NCI-H2107 treated with DMSO at 0.1 percent for 48 hours (cell line): ENCODE data around the gene ZNF324B.
"Not testable (repeated sequence)": the region's sequence is repeated elsewhere in the genome, so short reads cannot be mapped to it uniquely, and the experiment has no call there.

ENCODE experiments used
- DNase-seq: peaks from one replicate; lab custom pipeline; 2025; ENCODE audit not compliant: unreplicated experiment; lab: John Stamatoyannopoulos, UW

ZNF324B gene

DNA sequence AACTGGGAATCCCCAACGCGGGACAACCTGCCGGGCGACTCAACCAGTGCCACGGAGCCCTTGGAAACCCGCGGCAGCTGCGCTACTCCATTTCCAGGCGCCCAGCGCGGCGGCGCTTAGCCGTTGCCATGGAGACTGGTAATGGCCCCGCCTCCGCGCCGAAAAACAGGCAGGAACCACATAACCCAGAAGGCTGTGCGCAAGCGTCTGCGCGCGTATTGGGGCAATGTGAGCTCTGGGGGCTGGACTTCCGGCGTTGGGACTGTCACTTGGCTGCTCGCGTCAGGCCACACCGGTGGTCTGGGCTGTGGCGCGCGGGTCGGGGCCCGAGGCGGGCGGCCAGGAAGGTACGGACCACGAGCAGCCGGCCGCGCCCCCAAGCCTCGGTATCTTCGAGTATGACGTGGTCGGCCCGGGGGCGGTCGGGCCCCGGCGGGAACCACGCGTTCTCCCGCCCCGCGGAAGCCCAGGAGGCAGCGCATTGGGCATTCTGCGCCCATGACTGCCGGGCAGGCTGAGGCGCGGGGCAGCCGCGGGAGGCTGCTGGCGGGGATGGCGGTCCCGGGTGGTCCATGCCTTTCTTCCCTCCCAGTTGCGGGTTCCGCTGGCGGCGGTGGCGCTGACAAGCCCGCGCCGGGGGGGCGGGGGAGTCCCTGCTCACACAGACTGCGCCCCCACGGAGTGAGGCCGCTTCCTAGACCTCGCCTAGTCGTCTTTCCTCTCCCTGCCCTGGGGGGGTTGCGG, at the start of gene ZNF324B:
Gene ZNF324B, plus strand, starts transcription at position 265 of the 744 bp plus-strand sequence. CDS start 2,080 bp downstream, outside the sequence.
- peak; percentile 90 for DNase-seq

DNA sequence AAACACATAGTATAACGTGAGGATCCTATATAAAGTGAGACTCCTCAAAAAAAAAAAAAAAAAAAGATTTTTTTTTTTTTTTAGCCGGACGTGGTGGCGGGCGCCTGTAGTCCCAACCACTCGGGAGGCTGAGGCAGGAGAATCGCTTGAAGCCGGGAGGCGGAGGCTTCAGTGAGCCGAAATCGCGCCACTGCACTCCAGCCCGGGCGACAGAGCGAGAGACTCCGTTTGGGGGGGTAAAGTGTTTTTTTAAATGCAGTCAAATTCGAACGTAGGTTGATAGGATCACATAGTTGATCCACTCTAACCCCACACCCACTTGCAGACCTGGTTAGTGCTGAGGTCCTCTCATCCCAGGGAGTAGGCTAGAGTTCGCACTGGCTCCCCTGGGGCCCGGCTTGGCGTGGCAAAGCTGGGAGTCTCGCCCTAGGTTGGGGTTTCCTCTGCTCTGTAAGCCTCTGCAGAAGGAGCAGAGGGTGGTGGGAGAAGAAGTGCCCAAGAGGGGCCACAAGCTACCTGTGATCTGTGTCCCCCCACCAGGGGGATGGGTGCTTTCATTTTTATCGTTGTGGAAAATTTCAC, 49.5 kb upstream of the ZNF324B start:
- no peak for DNase-seq

DNA sequence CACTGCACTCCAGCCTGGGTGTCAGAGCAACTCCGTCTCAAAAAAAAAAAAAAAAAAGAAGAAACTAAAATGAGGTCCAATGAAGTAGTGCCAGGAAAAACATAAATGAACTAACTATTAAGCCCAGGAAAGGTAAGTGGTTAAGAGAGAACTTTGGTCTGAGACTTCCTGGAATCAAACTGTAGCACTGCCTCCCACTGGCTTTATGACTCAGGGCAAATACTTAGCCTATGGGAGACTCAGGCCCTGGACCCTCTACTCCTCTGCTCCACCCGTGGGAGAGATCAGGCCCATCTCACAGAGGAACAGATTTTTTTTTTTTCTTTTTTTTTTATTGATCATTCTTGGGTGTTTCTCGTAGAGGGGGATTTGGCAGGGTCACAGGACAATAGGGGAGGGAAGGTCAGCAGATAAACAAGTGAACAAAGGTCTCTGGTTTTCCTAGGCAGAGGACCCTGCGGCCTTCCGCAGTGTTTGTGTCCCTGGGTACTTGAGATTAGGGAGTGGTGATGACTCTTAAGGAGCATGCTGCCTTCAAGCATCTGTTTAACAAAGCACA, 47.4 kb upstream of the ZNF324B start:
- DNase-seq: not testable (repeated sequence)

DNA sequence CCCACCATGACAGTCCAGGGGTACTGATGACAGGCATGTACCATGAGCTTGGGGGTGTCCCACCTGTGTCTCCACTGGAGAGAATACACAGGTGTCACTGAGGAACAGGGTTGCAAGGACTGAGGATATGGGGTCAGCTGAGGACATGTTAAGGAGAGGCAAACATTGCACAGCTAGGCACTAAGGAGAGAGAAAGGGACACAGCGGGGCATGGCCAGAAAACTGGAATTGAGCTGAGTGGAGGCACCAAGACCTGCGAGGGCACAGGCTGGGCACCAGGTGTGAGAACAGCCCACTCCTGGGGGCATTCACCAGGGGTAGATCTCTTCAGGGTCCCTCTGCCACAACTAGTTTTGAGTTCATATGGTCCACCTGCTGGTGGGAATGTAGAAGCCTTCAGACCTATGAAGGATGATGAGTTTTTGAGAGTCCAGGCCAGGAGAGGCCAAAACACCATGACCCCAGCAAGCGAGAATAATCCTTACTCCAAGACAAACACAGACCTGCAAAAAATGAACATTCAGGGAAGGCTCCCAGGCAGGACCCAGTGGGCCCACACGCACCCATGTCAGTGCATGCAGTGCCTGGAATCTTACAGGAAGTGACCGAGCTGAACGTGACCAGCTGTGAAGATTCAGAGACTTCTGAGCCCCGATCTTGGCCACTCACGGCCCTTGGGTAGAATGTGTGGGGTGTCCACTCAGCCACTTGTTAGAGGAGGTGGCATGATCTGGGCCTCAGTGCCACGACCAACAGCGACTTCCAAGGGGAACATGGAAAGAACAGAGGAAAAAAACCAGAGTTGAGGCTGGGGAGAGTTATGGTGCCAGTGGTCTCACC, 44.4 kb upstream of the ZNF324B start:
- DNase-seq: no peak

DNA sequence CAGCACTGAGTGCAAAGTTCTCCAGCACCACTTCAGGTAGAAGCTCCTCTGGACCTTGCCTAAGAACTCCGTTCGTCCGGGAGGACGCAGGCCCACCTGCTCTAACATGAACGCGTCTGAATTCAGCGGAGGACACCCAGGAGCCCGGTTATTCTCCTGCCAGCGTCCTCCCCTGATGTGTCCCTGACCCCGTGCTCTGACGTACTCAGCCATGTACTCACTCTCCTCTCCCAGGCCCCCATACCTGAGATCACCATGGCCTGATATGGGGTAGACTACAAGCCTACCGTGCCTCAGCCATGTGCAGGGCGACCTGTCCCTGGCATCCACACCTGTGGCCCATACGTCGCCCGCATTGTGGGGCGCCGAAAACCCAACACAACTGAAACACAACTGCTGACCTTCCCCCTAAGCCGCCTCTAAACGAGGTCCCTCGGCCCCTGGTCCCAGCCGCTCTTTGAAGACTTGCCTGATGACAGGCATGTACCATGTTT, 43.7 kb upstream of the ZNF324B start:
- DNase-seq: no peak

DNA sequence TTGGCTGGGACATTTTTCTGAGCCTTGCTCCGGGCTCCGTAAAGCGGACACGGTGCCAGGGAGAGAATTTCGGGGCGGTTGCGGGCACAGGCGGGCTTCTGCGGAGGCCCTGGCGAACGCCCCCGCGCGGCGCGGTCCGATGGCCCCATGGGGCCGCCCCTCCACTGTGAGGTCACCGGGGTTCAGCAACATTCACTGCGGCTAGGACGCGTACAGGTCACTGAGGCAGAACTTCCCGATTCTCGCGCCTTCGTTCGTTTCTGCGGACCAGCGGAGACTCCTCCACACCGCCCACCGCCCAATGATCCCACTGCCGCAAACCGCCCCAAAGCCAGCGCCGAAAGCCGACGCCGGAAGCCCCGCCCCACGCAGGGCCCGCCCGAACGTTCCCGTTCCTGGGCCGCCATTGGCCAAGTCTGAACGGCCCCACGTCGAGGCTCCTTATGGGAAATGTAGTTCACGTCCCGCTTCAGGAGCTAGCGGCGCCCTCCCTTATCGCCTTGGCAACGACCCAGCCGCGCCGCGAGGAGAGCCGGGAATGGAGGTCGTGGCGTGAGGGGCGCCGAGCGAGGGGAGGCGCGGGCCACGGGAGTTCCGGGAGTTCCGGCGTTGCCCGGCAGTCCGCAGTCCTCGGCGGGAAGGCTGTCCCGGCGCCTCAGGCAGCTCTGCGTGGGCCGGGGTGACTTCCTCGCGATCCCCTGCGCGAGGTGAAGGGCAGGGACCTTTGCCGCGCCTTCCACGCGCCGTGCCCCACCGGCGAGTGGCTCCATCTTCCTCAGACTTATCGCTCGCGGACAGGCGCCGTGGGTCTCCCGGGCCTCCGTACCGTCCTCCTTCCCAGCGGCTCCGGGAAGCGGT, 43.0 kb upstream of the ZNF324B start, which contains the start of gene ZNF584:
Gene ZNF584, plus strand, starts transcription at position 498 of the 858 bp plus-strand sequence. CDS start 499 bp downstream, outside the sequence.
- DNase-seq: peak; percentile 91

DNA sequence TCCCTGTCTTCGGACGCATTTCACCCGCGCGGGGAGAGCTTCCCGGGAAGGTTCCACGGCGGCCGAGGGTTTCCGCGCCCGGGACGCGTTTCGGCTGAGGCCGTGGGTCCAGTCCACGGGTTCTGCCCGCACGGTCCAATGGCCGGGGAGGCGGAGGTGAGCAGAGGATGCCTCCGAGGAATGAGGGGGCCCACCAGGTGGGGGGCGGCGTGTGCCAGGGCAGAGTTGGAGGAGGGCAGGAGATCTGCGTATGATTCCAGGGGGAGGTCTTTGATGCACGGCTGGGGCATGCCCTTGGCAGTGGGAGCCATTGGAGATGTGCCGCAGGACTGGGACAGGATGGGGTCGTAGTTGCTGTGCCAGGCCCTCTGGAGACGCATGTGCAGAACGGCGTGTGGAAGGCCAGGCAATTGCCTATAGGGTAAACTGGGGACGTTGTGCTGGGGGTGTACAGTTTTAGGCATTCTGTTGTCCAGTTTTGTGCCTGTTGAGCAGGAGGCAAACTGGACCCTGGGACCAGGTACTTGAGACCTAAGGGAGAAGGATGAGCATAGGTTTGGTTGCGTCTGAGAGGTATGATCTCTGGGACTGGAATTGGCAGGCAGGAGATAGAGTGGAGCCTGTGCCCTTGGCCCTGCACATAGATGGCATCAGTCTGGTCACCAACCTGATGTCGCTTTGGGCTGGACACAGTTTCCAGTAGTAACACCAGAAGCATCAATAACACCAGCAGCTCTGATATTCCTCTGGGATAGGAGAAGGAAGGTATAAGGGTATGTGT, 42.2 kb upstream of the ZNF324B start:
- no peak for DNase-seq

DNA sequence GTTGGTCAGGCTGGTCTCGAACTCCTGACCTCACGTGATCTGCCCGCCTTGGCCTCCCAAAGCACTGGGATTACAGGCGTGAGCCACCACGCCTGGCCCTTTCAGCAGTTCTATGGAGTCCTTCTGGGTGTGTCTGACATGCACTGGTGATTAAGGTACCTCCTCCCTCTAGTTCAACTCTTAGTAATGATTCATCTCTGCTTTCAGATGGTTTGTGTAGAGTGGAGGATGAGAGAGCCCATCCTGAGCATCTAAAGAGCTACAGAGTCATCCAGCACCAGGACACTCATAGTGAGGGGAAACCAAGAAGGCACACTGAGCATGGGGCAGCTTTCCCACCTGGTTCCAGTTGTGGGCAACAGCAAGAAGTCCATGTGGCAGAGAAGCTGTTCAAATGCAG, 34.8 kb upstream of the ZNF324B start:
- no peak for DNase-seq

DNA sequence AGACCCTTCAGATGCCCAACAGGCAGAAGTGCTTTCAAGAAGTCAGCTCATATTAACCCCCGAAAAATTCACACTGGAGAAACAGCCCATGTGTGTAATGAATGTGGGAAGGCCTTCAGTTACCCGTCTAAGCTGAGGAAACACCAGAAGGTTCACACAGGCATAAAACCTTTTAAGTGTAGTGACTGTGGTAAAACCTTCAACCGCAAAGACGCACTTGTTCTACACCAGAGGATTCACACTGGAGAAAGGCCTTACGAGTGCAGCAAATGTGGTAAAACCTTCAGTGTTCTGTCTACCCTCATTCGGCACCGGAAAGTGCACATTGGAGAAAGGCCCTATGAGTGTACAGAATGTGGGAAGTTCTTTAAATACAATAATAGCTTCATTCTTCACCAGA, 34.4 kb upstream of the ZNF324B start:
- DNase-seq: no peak

DNA sequence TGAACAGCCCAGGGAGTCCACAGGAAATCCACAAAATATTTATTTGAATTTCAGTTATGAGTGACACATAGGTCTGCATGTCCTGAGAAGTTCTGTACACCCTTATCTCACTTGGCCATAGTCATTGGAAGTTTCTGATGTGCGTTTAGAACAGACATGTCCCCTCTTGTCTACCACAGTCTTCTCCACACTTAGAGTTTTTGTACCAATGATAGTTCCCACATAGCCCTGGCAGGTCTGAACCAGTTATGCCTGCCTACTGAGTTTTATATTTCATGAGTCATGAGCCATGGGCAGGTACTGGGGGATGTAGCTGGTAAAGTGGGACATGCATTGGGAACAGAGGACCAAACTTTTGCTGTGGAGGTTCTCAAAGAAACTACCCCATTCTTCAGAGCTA, 22.8 kb upstream of the ZNF324B start:
- no peak for DNase-seq

DNA sequence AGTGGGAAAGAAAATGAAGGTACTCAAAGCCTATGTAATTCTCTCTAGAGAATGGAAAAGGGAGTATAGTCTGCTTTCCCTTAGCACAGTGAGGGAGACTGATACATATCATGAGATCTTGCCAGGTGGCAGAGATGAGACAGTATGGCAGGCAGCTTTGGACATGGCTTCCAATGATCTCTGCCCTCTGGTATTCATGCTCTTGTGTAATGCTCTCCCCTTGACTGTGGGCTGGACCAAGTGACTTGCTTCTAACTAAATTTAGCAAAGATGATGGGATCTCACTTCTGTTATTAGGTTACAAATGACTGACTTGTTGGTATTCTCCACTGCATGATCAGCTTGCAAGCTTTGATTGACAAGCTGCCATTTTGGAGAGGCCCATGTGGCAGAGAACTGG, 21.7 kb upstream of the ZNF324B start:
- DNase-seq: no peak

DNA sequence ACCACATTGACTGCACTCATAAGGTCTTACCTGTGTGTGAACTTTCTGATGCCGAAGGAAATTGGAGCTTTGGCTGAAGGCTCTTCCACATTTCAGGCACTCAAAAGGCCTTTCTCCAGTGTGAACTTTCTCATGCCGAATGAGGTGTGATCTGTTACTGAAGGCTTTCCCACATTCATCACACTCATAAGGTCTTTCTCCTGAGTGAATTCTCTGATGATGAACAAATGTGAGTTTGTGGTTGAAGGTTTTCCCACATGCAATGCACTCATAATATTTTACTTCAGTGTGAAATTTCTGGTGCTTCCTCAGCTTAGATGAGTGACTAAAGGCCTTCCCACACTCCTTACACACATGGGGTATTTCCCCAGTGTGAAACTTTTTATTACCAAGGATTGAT, 17.2 kb upstream of the ZNF324B start:
- no peak for DNase-seq

DNA sequence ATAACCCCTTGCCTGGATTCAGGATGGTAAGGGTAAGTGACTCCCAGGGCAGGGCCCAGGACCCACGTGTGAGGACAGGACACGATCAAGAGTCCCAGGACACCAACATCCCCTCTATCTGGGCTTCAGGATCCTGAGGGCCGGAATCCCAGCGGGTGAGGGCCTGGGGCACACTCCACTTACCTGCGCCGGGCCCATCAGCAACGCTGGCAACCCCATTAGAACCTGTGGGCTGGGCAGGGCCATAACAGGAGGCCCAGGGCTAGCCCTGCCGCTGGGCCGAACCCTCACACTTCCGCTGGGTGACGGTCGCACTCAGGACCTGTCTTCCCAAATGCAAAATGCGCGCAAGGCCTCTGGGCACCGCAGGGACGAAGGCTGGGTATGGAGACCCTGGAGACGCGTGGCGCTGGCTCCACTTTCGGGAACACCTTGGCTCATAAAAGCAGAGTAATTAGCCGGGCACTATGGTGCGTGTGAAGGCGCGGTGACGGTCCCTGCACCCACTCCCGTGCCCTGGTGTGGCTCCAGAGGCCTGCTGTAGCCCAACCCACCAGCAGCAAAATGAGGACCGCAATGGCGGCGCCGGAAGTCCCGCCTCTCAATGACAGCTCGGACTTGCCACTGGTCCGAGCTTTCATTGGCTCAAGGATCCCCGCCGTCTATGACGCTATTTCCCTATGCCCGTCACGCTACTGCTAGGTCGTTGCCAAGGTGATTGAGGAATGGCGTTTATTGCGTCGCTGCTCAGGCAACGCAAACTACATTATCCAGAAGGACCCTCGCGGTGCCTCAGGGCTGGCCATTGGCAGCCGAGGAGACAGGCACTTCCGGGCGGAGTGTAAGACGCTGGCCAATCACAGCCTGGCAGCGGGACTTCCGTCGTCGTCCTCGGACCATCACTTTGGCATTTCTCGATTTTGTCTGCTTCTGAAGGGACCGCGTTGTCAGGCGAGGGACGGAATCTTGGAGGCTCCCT, 11.6 kb upstream of the ZNF324B start, which contains the start of gene ZNF132:
Gene ZNF132, minus strand, starts transcription at position 578 of the 979 bp plus-strand sequence. Its CDS starts 332 bp downstream, at position 246.
- no peak for DNase-seq

DNA sequence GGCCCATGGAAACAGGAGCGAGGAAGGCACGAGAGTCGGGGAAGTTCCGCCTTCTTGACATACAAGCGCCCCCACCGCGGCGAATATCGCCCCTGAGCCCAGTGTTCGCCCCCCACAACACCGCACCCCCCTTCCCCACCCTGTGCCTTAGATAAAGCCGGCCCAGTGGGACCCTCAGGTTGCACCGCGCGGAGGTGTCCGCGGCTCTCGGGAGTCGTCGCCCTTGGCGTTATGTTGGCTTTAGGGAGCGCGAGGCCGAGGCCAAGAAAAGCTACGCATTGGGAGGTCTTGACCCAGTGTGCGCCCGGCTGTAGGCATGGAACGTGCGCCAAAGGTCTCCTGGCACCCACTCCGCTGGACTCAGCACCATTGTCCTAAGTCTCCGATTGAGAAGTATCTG, 10.9 kb upstream of the ZNF324B start:
- DNase-seq: no peak

DNA sequence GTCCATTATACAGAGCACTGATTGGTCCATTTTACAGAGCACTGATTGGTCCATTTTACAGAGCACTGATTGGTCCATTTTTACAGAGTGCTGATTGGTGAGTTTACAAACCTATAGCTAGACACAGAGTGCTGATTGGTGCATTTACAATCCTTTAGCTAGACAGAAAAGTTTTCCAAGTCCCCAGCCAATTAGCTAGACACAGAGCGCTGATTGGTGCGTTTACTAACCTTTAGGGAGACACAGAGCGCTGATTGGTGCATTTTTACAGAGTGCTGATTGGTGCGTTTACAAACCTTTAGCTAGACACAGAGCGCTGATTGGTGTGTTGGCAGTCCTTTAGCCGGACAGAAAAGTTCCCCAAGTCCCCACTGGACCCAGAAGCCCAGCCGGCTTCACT, 8.4 kb upstream of the ZNF324B start:
- DNase-seq: not testable (repeated sequence)

DNA sequence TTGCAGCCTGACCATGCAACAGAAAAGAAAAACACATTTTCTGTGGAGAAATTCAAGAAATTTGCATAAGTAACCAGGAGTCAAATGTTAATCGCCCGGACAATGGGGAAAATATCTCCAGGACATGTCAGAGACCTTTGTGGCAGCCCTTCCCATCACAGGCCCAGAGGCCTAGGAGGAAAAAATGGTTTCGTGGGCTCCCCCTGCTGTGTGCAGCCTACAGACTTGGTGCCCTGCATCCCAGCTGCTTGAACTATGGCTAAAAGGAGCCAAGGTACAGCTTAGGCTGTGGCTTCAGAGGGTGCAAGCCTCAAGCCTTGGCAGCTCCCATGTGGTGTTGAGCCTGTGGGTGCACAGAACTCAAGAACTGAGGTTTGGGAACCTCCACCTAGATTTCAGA, 2.6 kb upstream of the ZNF324B start:
- DNase-seq: not testable (repeated sequence)

DNA sequence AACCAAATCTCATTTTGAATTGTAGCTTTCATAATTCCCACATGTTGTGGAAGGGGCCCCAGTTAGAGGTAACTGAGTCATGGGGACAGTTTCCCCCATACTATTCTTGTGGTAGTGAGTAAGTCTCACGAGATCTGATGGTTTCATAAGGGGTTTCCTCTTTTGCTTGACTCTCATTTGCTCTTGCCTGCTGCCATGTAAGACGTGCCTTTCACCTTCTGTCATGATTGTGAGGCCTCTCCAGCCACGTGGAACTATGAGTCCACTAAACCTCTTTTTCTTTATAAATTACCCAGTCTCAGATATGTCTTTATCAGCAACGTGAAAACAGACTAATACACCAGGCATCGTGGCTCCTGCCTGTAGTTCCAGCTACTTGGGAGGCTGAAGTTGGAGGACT, 1.4 kb upstream of the ZNF324B start:
- DNase-seq: not testable (repeated sequence)

DNA sequence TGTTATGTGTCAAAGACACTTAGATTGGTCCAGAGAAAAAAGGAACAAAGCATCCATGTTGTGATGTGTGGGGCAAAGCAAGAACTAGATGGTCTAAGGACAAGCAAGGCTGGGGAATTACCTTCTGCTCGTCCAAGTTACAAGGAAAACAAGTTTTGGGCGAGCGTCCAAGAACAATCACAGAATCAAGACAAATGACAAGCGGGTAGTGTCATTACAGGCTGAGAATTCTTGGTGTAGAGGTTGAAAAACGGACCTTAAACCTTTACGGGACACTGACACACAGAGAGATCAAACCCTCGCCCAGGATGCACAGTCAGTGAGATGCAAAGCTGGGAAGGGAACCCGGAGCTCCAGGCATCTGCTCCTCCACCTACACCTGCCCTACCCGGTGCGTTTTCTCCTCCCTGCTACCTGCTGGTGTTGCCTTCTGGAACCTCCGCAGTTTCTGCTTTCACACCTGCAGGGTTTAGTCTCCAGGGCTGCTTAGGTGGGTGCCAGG, 515 bp upstream of the ZNF324B start:
- peak; percentile 74 for DNase-seq
